SU-DHL-6 (cell line): ENCODE results near the gene CYP11A1.

Experiments
- H2AFZ ChIP-seq: fragments of 200-600 bp; sonication (generic); 2 replicates; pipeline ENCODE4 v1.6.1; 2014; ENCODE audit warnings: low read depth, mild to moderate bottlenecking, moderate library complexity, mixed read lengths, antibody characterized with exemption, low read length; ENCODE audit not compliant: severe bottlenecking
- H3F3A ChIP-seq: fragments of 200-600 bp; shearing (Covaris generic); 2 replicates; pipeline ENCODE4 v1.6.0; 2016; ENCODE audit warnings: antibody characterized with exemption, mild to moderate bottlenecking; ENCODE audit not compliant: insufficient read depth
- H3K27ac ChIP-seq: fragments of 200-600 bp; sonication (generic); 2 replicates; pipeline ENCODE4 v1.5.1; 2016; ENCODE audit warnings: low read depth, mild to moderate bottlenecking, low read length, moderate library complexity, mixed read lengths
- H3K27me3 ChIP-seq: fragments of 200-600 bp; sonication (generic), shearing (Covaris generic); 2 replicates; pipeline ENCODE4 v1.6.0; 2014; ENCODE audit warnings: mild to moderate bottlenecking, low read length
- H3K36me3 ChIP-seq: fragments of 200-600 bp; sonication (generic); 2 replicates; pipeline ENCODE4 v1.6.1; 2014; ENCODE audit warnings: mild to moderate bottlenecking, low read length, mixed read lengths
- H3K4me2 ChIP-seq: fragments of 300-600, 200-600 bp; shearing (Covaris generic), sonication (generic); 2 replicates; pipeline ENCODE4 v1.6.0; 2014; ENCODE audit warnings: low read length, low read depth, mild to moderate bottlenecking; ENCODE audit not compliant: poor library complexity, severe bottlenecking
- H3K4me3 ChIP-seq: fragments of 200-600 bp; sonication (generic); 2 replicates; pipeline ENCODE4 v1.5.1; 2014; ENCODE audit warnings: antibody characterized with exemption, low read length, mild to moderate bottlenecking, mixed read lengths; ENCODE audit not compliant: insufficient read depth, poor library complexity, severe bottlenecking
- H3K79me2 ChIP-seq: fragments of 200-600 bp; sonication (generic); 2 replicates; pipeline ENCODE4 v1.6.1; 2014; ENCODE audit warnings: mild to moderate bottlenecking, low read length, moderate library complexity; ENCODE audit not compliant: insufficient read depth
- H3K9ac ChIP-seq: fragments of 200-600 bp; sonication (generic); 2 replicates; pipeline ENCODE4 v1.7.0; 2014; ENCODE audit warnings: mild to moderate bottlenecking, low read length
- H3K9me2 ChIP-seq: fragments of 200-600 bp; sonication (generic); replicated peaks from 2 replicates; pipeline ENCODE4 v1.6.1; 2014; ENCODE audit warnings: low read length; ENCODE audit not compliant: insufficient read depth
- H3K9me3 ChIP-seq: fragments of 200-600 bp; sonication (generic); 2 replicates; pipeline ENCODE4 v1.6.1; 2014; ENCODE audit warnings: low read length, mixed read lengths; ENCODE audit not compliant: insufficient read depth
- H4K20me1 ChIP-seq: fragments of 200-600 bp; sonication (generic); 2 replicates; pipeline ENCODE4 v1.6.1; 2014; ENCODE audit warnings: low read depth, mild to moderate bottlenecking, antibody characterized with exemption, low read length, moderate library complexity, mixed read lengths
- EZH2phosphoT487 ChIP-seq: fragments of 200-600 bp; sonication (generic), shearing (Covaris generic); conservative IDR thresholded peaks from 2 replicates; pipeline ENCODE4 v1.6.1; 2018; ENCODE audit warnings: mild to moderate bottlenecking, antibody characterized with exemption, low read length, moderate library complexity, mixed read lengths
- TF ChIP-seq, protein P1 (sequence below): fragments of 200-600 bp; sonication (generic); IDR thresholded peaks from one replicate; pipeline ENCODE4 v1.5.1; 2017; ENCODE audit warnings: antibody characterized with exemption, mild to moderate bottlenecking, low read length, moderate library complexity; ENCODE audit not compliant: insufficient read depth, poor library complexity, severe bottlenecking

The CYP11A1 gene

DNA sequence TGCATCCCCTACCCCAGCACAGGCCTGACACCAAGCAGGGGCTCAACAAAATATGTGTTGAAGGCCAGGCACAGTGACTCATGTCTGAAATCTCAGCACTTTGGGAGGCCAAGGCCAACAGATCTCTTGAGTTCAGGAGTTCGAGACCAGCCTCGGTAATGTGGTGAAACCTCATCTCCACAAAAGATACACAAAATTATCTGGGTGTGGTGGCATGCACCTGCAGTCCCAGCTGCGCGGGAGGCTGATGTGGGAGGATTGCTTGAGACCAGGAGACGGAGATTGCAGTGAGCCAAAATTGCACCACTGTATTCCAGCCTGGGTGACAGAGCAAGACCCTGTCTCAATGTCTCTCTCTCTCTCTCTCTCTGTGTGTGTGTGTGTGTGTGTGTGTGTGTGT lies 30.7 kb upstream of the CYP11A1 start:
- H3K9me2 ChIP-seq = no peaks in the 10 kb centered on the region
- no peak overlapping the region for H3K9ac ChIP-seq
- H3K27me3 ChIP-seq = no peaks in the 10 kb centered on the region
- H3K36me3 ChIP-seq = no peaks in the 10 kb centered on the region
- no peaks in the 10 kb centered on the region for H3K79me2 ChIP-seq
- no peaks in the 10 kb centered on the region for H4K20me1 ChIP-seq
- H3K9me3 ChIP-seq = no peaks in the 10 kb centered on the region
- no peak overlapping the region for H3K27ac ChIP-seq
- H3F3A ChIP-seq = no peaks in the 10 kb centered on the region; the same call in 1 of the 2 replicates
- no peak overlapping the region for H2AFZ ChIP-seq
- no peak overlapping the region for H3K4me3 ChIP-seq
- TF ChIP-seq EZH2phosphoT487 = no peak
- TF ChIP-seq, protein P1, sequence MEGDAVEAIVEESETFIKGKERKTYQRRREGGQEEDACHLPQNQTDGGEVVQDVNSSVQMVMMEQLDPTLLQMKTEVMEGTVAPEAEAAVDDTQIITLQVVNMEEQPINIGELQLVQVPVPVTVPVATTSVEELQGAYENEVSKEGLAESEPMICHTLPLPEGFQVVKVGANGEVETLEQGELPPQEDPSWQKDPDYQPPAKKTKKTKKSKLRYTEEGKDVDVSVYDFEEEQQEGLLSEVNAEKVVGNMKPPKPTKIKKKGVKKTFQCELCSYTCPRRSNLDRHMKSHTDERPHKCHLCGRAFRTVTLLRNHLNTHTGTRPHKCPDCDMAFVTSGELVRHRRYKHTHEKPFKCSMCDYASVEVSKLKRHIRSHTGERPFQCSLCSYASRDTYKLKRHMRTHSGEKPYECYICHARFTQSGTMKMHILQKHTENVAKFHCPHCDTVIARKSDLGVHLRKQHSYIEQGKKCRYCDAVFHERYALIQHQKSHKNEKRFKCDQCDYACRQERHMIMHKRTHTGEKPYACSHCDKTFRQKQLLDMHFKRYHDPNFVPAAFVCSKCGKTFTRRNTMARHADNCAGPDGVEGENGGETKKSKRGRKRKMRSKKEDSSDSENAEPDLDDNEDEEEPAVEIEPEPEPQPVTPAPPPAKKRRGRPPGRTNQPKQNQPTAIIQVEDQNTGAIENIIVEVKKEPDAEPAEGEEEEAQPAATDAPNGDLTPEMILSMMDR = no peak
- H3K4me2 ChIP-seq = no peak overlapping the region

DNA sequence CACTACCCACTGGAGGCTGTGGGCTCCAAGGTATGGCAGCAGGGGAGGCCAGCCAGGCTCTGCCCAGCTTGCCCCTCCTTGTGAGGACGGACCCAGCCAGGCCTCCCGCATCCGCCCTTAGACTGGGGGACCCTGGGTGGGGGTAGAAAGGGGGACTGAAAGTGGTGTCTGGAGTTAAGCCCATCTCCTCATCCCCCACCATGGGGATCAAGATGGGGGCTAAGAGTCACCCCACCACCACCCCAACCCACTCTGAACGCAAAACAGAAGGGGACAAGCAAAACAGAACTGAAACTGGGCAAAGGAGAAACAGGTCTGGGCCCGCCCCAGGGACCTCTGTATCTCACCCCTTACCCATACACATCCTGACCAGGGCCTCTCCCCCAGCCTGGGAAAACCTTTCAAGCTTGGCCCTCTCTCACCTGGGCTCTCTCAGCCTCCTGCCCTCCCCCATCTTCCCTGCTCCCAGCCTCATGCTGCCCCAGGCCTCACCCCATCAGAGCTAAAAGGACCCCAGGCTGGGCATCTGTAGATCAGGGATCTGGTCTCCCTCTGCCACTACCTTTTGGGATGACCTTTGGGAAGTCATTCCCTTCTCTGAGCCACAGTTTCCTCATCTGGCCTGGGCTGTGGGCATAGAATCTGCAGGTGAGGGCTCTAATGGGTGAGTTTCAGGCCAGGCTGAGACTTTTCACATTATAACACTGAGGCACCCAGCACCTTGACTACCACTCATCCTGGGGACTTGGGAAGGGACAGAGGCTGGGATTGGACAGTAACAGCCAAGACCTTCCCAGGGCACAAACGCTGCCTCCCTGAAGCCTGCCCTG lies 30.0 kb upstream of the CYP11A1 start:
- H3K36me3 ChIP-seq = no peaks in the 10 kb centered on the region
- H3K4me3 ChIP-seq = no peak overlapping the region
- no peaks in the 10 kb centered on the region for H3K9me3 ChIP-seq
- no peaks in the 10 kb centered on the region for H3K27me3 ChIP-seq
- no peak overlapping the region for H3K27ac ChIP-seq
- H3F3A ChIP-seq = no peaks in the 10 kb centered on the region; the same call in 1 of the 2 replicates
- no peak overlapping the region for H2AFZ ChIP-seq
- no peak overlapping the region for H3K9ac ChIP-seq
- H3K9me2 ChIP-seq = no peaks in the 10 kb centered on the region
- H3K79me2 ChIP-seq = no peaks in the 10 kb centered on the region
- no peaks in the 10 kb centered on the region for H4K20me1 ChIP-seq
- TF ChIP-seq, protein P1 = no peak
- TF ChIP-seq EZH2phosphoT487 = no peak
- no peak overlapping the region for H3K4me2 ChIP-seq

DNA sequence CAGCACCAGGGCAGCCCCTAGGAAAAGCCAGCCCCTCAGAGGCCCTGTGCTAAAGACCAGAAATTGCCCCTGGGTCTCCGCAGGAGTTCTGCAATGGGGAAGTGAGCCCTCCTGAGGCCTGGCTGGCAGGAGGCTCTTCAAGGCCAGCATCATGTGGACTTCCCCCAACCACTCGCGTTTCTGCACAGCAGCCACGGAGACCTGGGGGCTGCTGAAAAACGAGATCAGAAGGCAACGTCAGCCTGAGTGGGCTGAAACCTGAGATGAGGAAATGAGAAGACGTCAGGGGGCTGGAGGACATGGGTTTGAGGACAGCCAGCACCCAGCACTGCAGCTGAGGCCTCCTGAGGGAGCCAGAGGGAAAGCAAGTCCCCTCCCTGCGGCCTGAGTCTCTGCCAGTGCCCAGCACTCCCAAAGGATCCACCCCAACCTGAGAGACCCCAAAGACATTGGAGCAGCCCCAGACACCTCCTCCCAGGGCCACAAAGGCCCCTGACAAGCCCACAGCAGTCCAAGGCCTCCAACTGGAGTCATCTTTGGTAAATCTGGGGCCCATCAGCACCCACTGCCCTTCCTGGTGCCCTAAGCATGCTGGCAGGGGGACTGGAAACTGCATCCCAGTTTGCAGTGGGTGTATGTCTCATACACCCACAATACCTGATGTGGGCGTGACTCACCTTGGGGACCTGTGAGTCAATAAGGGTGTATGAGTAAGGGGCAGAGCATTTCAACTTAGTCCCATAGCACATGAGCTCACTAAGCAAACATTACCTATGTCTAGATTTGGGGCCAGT lies 29.2 kb upstream of the CYP11A1 start:
- no peaks in the 10 kb centered on the region for H3K79me2 ChIP-seq
- H4K20me1 ChIP-seq = no peaks in the 10 kb centered on the region
- no peak overlapping the region for H3K4me2 ChIP-seq
- no peaks in the 10 kb centered on the region for H3K9me2 ChIP-seq
- no peak overlapping the region for H3K27ac ChIP-seq
- TF ChIP-seq, protein P1 = no peak
- no peak for TF ChIP-seq EZH2phosphoT487
- H2AFZ ChIP-seq = no peak overlapping the region
- no peak overlapping the region for H3K4me3 ChIP-seq
- no peak overlapping the region for H3K9ac ChIP-seq
- no peaks in the 10 kb centered on the region for H3K9me3 ChIP-seq
- no peaks in the 10 kb centered on the region; the same call in 1 of the 2 replicates for H3F3A ChIP-seq
- H3K27me3 ChIP-seq = no peaks in the 10 kb centered on the region
- no peaks in the 10 kb centered on the region for H3K36me3 ChIP-seq
